Large intestine (tissue), 3 donors: Measurements from ENCODE around the gene KIF18A. TPM values are rescaled to one million over a fixed set of nuclear protein-coding genes. Genes with fewer than 3 reads are reported as not detected.

Experiments used
- DNase-seq, 2 donors: peaks; one replicate each; pipeline versions ENCODE4 v3.0.0 to v3.0.0-alpha.2; 2013
- H3K27ac ChIP-seq: one replicate; pipeline ENCODE4 v1.5.1; 2013; ENCODE audit warnings: low read length
- H3K27me3 ChIP-seq: 2 replicates; pipeline ENCODE4 v1.6.1; 2013; ENCODE audit warnings: low read length; ENCODE audit not compliant: control insufficient read depth, insufficient read depth
- H3K36me3 ChIP-seq: 2 replicates; pipeline ENCODE4 v1.6.1; 2013; ENCODE audit warnings: low read length; ENCODE audit not compliant: control insufficient read depth, insufficient read depth
- H3K4me1 ChIP-seq: one replicate; pipeline ENCODE4 v1.6.1; 2013; ENCODE audit warnings: low read length; ENCODE audit not compliant: control insufficient read depth, insufficient read depth
- H3K4me3 ChIP-seq: one replicate; pipeline ENCODE4 v1.5.1; 2013; ENCODE audit warnings: low read length
- H3K9me3 ChIP-seq: one replicate; pipeline ENCODE4 v1.6.1; 2013; ENCODE audit warnings: mild to moderate bottlenecking, low read depth, low read length, moderate library complexity; ENCODE audit not compliant: control insufficient read depth
- WGBS: methylation state at CpG from one replicate; pipeline ENCODE4 v1.1.5; 2013; ENCODE audit warnings: low lambda C conversion rate; ENCODE audit not compliant: insufficient coverage; 5-methylcytosine and 5-hydroxymethylcytosine counted together
- polyA plus RNA-seq: library from polyadenylated mRNA; unstranded; fragments of 120-200 nt; gene quantifications from one replicate; pipeline ENCODE4 v1.2.1, GENCODE V29; 2013

KIF18A gene
- polyA plus RNA-seq, 1 donor: 5.2 TPM

DNA sequence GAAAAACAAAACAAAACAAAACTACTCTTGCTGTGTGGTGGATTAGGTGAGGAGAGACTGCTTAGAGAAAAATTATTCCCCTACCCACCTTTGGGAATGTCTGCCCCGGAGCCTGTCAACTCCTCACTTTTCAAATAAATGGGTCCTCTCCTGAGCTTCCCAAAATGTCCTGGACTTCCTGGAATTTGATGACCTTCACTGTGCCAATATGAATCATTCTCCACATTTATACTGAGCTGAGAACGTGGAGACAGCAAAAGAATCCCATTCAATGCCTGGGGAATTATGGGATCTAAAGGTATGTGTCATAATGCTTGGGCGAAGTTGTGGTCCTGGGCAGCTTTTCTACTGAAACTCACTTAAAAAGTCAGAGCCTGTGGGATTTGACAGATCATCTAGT is 136.8 kb downstream of the KIF18A start:
- no peaks in the 10 kb centered on the region for H3K27me3 ChIP-seq
- WGBS: no CpG with 5 or more reads among the region's 3 CpGs
- no peak overlapping the region for H3K4me3 ChIP-seq
- H3K9me3 ChIP-seq: no peaks in the 10 kb centered on the region
- no peaks in the 10 kb centered on the region for H3K4me1 ChIP-seq
- no peak for DNase-seq
- no peaks in the 10 kb centered on the region for H3K36me3 ChIP-seq
- no peak overlapping the region for H3K27ac ChIP-seq

Other genes with a start within 250 kb of the KIF18A start
- 16.1 TPM for gene METTL15, start 232 bp upstream of the KIF18A start, polyA plus RNA-seq